ENCODE results near the gene CLEC2A.

CLEC2A gene

GRCh38 chr12:9866860-9867269, 65.3 kb downstream of the CLEC2A start:
- H3K4me3 ChIP-seq (replicated peaks; ENCODE audit: insufficient read depth, low read length): no peak overlapping the region
- DNase-seq (ENCODE audit: low read depth in 1 of 2, low spot score in 1 of 2): no peak

GRCh38 chr12:9864913-9865675, 67.1 kb downstream of the CLEC2A start:
- no peak overlapping the region for H3K27ac ChIP-seq (replicated peaks)
- no peak for DNase-seq (ENCODE audit: low read depth in 1 of 2, low spot score in 1 of 2)
- H3K4me3 ChIP-seq (replicated peaks; ENCODE audit: insufficient read depth, low read length): no peak overlapping the region
- TF ChIP-seq POLR2AphosphoS5 (IDR thresholded peaks at IDR 0.05; ENCODE audit: low read depth) (no peak), CTCF (IDR thresholded peaks at IDR 0.05; ENCODE audit: insufficient read depth, low read length) (no peak)
- H3K27me3 ChIP-seq (ENCODE audit: insufficient read depth, poor library complexity, severe bottlenecking): no peaks in the 10 kb centered on the region

More at GRCh38 chr12:9866860-9867269, 65.3 kb downstream of the CLEC2A start:
- H3K27me3 ChIP-seq (ENCODE audit: insufficient read depth, poor library complexity, severe bottlenecking): no peaks in the 10 kb centered on the region
- TF ChIP-seq GABPA (IDR thresholded peaks at IDR 0.05; ENCODE audit: low read depth) (no peak), CTCF (IDR thresholded peaks at IDR 0.05; ENCODE audit: insufficient read depth, low read length) (no peak), POLR2AphosphoS5 (IDR thresholded peaks at IDR 0.05; ENCODE audit: low read depth) (no peak), REST (IDR thresholded peaks at IDR 0.05; ENCODE audit: insufficient replicate concordance, low read depth) (no peak), SPI1 (IDR thresholded peaks at IDR 0.05; ENCODE audit: borderline replicate concordance, low read depth) (no peak)
- H3K27ac ChIP-seq (replicated peaks): no peak overlapping the region

Measured in HL-60 (cell line).